K562 (cell line): ENCODE results near the gene EN1. TPM values are rescaled to one million over a fixed set of nuclear protein-coding genes. Genes with fewer than 3 reads are reported as not detected.

Experiments used
- BACH1 ChIP-seq: fragments of 200-800 bp; sonication (Bioruptor generic); IDR thresholded peaks from 2 replicates; pipeline ENCODE4 v1.6.1; 2016; ENCODE audit warnings: missing genetic modification characterization, missing compliant biosample characterization
- CEBPB ChIP-seq: fragments of 450-650 bp; IDR thresholded peaks from 2 replicates; pipeline ENCODE4 v1.6.1; 2016; ENCODE audit warnings: missing genetic modification characterization, missing compliant biosample characterization
- FOXA3 ChIP-seq, 2 experiments: fragments of 450-650 bp in 1 of 2; sonication (generic) in 1 of 2; formaldehyde crosslinking; IDR thresholded peaks in 1 of 2; conservative IDR thresholded peaks in 1 of 2; 2 replicates each; pipeline versions ENCODE4 v1.4.0 to v1.8.0; 2020 to 2022; ENCODE audit warnings: mild to moderate bottlenecking in 2 of 2, missing genetic modification reagents in 1 of 2
- FOXJ3 ChIP-seq: sonication (generic); formaldehyde crosslinking; IDR thresholded peaks from 2 replicates; pipeline ENCODE4 v1.4.0; 2020; ENCODE audit warnings: mild to moderate bottlenecking, missing genetic modification reagents
- GATAD2B ChIP-seq: fragments of 450-650 bp; IDR thresholded peaks from 2 replicates; pipeline ENCODE4 v1.6.1; 2017; ENCODE audit warnings: mild to moderate bottlenecking, borderline replicate concordance
- NFIC ChIP-seq: fragments of 450-650 bp; IDR thresholded peaks from 2 replicates; pipeline ENCODE4 v1.6.1; 2017; ENCODE audit warnings: mild to moderate bottlenecking, inconsistent platforms
- RNF2 ChIP-seq: sonication (generic); IDR thresholded peaks from 2 replicates; pipeline ENCODE4 v1.6.1; 2016
- polyA plus RNA-seq, 8 experiments: library from polyadenylated mRNA; depleted of rRNA in 4 of 8; stranded (reverse) in 5 of 8; unstranded in 3 of 8; fragments of >200 nt; fragmentation: Nextera tagmentation in 2 of 8; fragmentation: Illumina TruSeq in 1 of 8; extraction: Ambion mirVana in 2 of 8; extraction: Trizol in 1 of 8; gene quantifications; 2 replicates each; pipeline versions ENCODE4 v1.2.1 to v1.2.3, GENCODE V29; 2011 to 2014; ENCODE audit warnings: inconsistent platforms in 1 of 8, missing spikeins in 1 of 8
- total RNA-seq, 7 experiments: library from RNA; depleted of rRNA in 6 of 7; stranded (reverse); fragments of >200 nt in 6 of 7; fragmentation: Illumina TruSeq in 2 of 7; extraction: Trizol in 2 of 7; gene quantifications; 2 replicates each; pipeline versions ENCODE4 v1.2.1 to v1.2.3, GENCODE V29; 2011 to 2021; ENCODE audit warnings: low replicate concordance in 1 of 7
- TF ChIP-seq, protein P1 (sequence below): fragments of 150-350 bp; conservative IDR thresholded peaks from 2 replicates; pipeline ENCODE4 v1.6.1; 2014; ENCODE audit warnings: low read length
- TF ChIP-seq, protein P2 (sequence below): fragments of 200-400 bp; formaldehyde crosslinking; IDR thresholded peaks from 2 replicates; pipeline ENCODE4 v1.6.1; 2017; ENCODE audit warnings: mild to moderate bottlenecking, low read depth, low read length, moderate library complexity
- TF ChIP-seq, protein P3 (sequence below): sonication (generic); formaldehyde crosslinking; IDR thresholded peaks from 2 replicates; pipeline ENCODE4 v1.4.0; 2020; ENCODE audit warnings: mild to moderate bottlenecking, missing genetic modification reagents
- TF ChIP-seq, protein P4 (sequence below): fragments of 450-650 bp; IDR thresholded peaks from 2 replicates; pipeline ENCODE4 v1.6.1; 2017; ENCODE audit warnings: mild to moderate bottlenecking, moderate library complexity

Gene EN1
- total and polyA plus RNA-seq, 9 of the 15 experiments (the other 6 are each of a cell fraction or from before 2014, with no cell fraction given) = 0.06 to 2.0 (median 0.51) TPM

DNA sequence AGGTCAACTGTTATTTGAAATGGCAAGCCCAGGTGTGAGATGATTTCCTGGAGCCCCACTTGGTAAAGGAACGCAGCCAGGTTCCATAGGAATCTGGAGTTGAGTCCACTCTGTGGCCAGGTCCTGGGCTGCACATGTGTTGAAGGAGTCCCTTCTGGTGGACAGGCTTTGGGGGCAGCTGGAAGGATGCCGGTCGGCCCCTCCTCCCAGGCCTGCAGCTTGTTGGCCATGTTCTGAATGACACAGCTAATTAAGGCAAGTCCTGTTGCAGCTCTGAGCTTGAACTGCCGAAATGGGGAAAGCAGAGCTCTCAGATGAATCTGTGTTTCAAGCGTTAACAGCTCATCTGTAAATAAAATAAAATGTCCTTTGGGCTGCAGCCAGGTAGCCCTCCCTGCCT is 23.8 kb downstream of the EN1 start (continued):
- TF ChIP-seq CEBPB (tag) = no peak
- no peak for TF ChIP-seq BACH1 (tag)
- no peak for TF ChIP-seq RNF2
- no peak for TF ChIP-seq GATAD2B
- TF ChIP-seq, protein P1, sequence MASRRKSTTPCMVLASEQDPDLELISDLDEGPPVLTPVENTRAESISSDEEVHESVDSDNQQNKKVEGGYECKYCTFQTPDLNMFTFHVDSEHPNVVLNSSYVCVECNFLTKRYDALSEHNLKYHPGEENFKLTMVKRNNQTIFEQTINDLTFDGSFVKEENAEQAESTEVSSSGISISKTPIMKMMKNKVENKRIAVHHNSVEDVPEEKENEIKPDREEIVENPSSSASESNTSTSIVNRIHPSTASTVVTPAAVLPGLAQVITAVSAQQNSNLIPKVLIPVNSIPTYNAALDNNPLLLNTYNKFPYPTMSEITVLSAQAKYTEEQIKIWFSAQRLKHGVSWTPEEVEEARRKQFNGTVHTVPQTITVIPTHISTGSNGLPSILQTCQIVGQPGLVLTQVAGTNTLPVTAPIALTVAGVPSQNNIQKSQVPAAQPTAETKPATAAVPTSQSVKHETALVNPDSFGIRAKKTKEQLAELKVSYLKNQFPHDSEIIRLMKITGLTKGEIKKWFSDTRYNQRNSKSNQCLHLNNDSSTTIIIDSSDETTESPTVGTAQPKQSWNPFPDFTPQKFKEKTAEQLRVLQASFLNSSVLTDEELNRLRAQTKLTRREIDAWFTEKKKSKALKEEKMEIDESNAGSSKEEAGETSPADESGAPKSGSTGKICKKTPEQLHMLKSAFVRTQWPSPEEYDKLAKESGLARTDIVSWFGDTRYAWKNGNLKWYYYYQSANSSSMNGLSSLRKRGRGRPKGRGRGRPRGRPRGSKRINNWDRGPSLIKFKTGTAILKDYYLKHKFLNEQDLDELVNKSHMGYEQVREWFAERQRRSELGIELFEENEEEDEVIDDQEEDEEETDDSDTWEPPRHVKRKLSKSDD = no peak
- no peak for TF ChIP-seq FOXA3 (CRISPR knock-in tag; conservative IDR thresholded peaks at IDR 0.05 in 1 of 2, IDR thresholded peaks at IDR 0.05 in 1 of 2)
- TF ChIP-seq, protein P2, sequence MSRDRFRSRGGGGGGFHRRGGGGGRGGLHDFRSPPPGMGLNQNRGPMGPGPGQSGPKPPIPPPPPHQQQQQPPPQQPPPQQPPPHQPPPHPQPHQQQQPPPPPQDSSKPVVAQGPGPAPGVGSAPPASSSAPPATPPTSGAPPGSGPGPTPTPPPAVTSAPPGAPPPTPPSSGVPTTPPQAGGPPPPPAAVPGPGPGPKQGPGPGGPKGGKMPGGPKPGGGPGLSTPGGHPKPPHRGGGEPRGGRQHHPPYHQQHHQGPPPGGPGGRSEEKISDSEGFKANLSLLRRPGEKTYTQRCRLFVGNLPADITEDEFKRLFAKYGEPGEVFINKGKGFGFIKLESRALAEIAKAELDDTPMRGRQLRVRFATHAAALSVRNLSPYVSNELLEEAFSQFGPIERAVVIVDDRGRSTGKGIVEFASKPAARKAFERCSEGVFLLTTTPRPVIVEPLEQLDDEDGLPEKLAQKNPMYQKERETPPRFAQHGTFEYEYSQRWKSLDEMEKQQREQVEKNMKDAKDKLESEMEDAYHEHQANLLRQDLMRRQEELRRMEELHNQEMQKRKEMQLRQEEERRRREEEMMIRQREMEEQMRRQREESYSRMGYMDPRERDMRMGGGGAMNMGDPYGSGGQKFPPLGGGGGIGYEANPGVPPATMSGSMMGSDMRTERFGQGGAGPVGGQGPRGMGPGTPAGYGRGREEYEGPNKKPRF = no peak
- TF ChIP-seq, protein P3, sequence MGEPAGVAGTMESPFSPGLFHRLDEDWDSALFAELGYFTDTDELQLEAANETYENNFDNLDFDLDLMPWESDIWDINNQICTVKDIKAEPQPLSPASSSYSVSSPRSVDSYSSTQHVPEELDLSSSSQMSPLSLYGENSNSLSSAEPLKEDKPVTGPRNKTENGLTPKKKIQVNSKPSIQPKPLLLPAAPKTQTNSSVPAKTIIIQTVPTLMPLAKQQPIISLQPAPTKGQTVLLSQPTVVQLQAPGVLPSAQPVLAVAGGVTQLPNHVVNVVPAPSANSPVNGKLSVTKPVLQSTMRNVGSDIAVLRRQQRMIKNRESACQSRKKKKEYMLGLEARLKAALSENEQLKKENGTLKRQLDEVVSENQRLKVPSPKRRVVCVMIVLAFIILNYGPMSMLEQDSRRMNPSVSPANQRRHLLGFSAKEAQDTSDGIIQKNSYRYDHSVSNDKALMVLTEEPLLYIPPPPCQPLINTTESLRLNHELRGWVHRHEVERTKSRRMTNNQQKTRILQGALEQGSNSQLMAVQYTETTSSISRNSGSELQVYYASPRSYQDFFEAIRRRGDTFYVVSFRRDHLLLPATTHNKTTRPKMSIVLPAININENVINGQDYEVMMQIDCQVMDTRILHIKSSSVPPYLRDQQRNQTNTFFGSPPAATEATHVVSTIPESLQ (CRISPR knock-in tag) = no peak
- TF ChIP-seq, protein P4, sequence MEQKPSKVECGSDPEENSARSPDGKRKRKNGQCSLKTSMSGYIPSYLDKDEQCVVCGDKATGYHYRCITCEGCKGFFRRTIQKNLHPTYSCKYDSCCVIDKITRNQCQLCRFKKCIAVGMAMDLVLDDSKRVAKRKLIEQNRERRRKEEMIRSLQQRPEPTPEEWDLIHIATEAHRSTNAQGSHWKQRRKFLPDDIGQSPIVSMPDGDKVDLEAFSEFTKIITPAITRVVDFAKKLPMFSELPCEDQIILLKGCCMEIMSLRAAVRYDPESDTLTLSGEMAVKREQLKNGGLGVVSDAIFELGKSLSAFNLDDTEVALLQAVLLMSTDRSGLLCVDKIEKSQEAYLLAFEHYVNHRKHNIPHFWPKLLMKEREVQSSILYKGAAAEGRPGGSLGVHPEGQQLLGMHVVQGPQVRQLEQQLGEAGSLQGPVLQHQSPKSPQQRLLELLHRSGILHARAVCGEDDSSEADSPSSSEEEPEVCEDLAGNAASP = no peak
- TF ChIP-seq FOXJ3 (CRISPR knock-in tag) = no peak
- TF ChIP-seq NFIC = no peak
